Stimulated activated effector memory CD8-positive, alpha-beta T cell treated with anti-CD3 and anti-CD28 coated beads, Interleukin-12 subunit alpha, Interleukin-12 subunit beta, amount 100 ng/mL, for 72 hours (primary cell): ENCODE measurements around the gene GABBR1.

ENCODE experiments used
- ATAC-seq: fragments of 150-1000 bp; cut with Tn5 transposase; 2 replicates; pipeline ENCODE4 v1.10.0; 2021
- DNase-seq, 2 donors: peaks; one replicate each; pipeline ENCODE4 v3.0.0; 2021 to 2022; ENCODE audit warnings: low spot score in 2 of 2
- H3K27ac Mint-ChIP-seq: one replicate; pipeline ENCODE4 v1.8.0; 2022; ENCODE audit warnings: mild to moderate bottlenecking, mixed read lengths
- H3K36me3 Mint-ChIP-seq: one replicate; pipeline ENCODE4 v1.8.0; 2022; ENCODE audit warnings: mild to moderate bottlenecking, mixed read lengths
- H3K4me1 Mint-ChIP-seq: one replicate; pipeline ENCODE4 v1.8.0; 2022; ENCODE audit warnings: mixed read lengths
- H3K4me3 Mint-ChIP-seq: one replicate; pipeline ENCODE4 v1.8.0; 2022; ENCODE audit warnings: mild to moderate bottlenecking, mixed read lengths
- H3K9me3 Mint-ChIP-seq: one replicate; pipeline ENCODE4 v1.8.0; 2022; ENCODE audit warnings: mixed read lengths

GABBR1 gene

DNA sequence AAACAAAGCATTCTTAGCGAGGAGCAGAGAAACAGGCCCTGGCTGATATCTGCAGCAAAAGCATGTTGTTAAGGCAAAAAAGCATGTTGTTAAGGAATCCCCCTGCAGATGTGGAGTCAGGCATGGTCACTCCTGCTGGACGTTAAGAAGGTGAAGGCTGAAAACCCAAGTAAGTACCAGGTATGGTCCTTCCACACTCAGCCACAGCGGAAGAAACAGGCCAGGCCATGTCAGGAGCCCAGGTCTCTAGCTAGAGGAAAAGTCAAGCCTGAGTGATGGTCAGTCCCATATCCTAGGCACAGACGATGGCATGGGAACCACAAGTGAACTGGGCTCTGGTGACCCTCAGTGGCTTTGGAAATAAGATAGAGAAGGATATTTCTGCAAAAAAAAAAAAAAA lies 112.8 kb downstream of the GABBR1 start:
- peaks cover 15% of the 10 kb centered on the region for H3K4me1 Mint-ChIP-seq
- DNase-seq, result no peak
- ATAC-seq, result no peak
- no peaks in the 10 kb centered on the region for H3K9me3 Mint-ChIP-seq
- no peak overlapping the region for H3K27ac Mint-ChIP-seq
- H3K4me3 Mint-ChIP-seq, result no peak overlapping the region
- H3K36me3 Mint-ChIP-seq, result no peaks in the 10 kb centered on the region

DNA sequence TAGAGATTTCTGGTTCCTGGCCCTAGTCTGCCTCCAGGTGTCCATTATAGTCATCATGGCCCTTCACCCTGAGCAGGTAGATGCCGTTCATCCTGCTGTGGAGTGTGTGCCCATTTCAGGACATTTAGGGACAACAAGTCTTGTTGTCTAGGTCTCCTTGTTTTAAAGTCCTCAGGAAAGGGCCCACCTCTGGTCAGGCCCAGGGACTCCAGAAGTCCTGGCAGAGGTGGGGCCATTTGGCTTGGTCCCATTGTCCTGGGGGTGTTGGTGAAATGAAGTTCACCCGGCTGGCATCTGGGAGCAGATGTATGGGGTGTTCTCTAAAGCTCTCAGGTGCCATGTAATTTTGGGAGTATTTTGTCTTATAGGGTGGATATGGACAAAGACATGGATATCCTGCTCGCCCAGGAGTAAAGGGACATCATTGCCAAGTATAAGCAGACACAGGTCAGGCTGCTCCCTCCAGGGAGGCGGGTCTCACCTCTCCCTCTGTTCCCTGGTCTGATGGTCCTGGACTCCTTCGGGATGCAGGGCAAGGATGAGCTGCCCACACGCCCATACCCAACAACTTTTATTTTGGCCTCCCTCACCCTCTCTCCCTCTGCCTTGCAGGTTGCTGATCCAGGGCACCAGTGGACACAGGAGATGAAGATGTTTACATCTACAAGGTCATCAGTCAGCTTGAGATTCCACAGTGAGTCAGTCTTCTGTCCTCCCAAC lies 113.5 kb downstream of the GABBR1 start:
- H3K9me3 Mint-ChIP-seq, result no peaks in the 10 kb centered on the region
- no peak for ATAC-seq
- no peak overlapping the region for H3K27ac Mint-ChIP-seq

DNA sequence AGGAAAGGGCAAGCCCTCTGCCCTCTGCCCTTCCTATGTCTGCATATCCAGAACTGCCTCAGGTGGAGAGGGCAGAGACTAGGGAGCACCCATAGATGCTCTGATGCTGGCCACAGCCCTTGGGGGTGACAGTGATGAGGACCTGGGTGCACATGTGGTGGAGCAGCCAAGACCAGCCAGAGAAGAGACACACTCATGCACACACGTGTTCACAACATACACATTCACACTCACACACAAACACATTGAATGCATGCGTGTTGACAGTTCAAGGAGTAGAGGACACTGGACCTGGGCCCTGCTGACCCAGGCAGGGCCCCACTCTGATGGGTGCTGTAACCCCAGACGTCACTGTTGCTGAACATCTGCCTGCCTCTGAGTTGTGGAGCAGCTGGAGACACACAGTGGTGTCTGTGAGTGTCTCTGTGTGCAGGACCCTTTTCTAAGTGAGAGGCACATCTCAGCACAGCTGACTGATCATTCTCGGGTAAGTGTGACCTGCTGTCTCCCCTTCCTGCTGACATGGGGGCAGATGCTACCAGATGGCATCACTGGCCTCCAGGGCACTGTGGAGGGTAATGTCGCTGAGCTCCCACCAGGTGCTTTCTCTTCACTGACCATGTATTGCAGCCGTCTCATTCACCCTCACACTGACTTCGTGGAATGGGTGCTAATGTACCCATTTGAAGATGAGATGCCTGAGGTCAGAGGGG lies 115.1 kb downstream of the GABBR1 start:
- no peak for DNase-seq
- no peaks in the 10 kb centered on the region for H3K36me3 Mint-ChIP-seq
- peaks cover 20% of the 10 kb centered on the region for H3K4me1 Mint-ChIP-seq
- H3K4me3 Mint-ChIP-seq, result no peak overlapping the region
- no peaks in the 10 kb centered on the region for H3K9me3 Mint-ChIP-seq
- H3K27ac Mint-ChIP-seq, result no peak overlapping the region
- no peak for ATAC-seq

More for the DNA sequence above, 113.5 kb downstream of the GABBR1 start:
- peaks cover 20% of the 10 kb centered on the region for H3K4me1 Mint-ChIP-seq
- H3K36me3 Mint-ChIP-seq, result no peaks in the 10 kb centered on the region
- H3K4me3 Mint-ChIP-seq, result no peak overlapping the region
- no peak for DNase-seq

DNA sequence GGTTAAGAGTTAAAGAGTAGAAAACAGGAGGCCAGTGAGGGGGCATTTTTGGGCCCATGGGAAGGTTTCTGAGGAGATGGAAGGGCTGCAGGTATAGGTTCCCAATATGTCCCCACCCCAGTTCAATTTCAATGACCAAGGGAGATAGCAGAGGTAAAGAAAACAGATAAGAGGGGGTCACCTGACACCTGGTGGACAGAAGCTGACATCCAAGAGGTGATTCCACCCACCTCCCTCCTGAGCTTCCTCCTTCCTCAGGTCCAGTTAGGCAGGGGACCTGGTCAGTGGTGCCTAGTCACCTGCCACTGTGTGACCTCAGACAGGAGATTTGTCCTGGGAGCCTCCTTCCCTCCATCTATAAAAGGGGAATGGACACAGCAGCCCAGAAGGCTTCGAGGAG lies 115.7 kb downstream of the GABBR1 start:
- ATAC-seq, result no peak
- Mint-ChIP-seq H3K27ac (no peak overlapping the region), H3K4me3 (no peak overlapping the region), H3K9me3 (no peaks in the 10 kb centered on the region), H3K4me1 (peaks cover 20% of the 10 kb centered on the region), H3K36me3 (no peaks in the 10 kb centered on the region)
- no peak for DNase-seq

DNA sequence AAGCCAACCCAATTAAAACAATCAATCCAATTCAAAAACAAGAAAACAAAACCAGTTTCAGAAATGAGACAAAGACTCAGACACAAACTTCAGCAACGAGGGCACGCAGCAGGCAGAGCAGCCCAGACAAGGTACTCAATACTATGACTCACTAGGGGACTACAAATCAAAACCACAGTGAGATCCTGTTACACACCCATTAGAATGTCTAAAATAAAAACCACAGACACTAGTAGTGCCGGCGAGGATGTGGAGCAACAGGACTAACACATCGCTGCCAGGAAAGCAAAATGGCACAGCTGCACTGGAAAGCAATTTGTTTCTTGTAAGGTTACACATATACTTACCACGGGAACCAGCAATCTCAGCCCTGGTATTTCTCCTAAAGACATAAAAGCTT lies 116.9 kb downstream of the GABBR1 start:
- no peak overlapping the region for H3K4me3 Mint-ChIP-seq
- H3K36me3 Mint-ChIP-seq, result no peaks in the 10 kb centered on the region
- no peaks in the 10 kb centered on the region for H3K9me3 Mint-ChIP-seq
- H3K4me1 Mint-ChIP-seq, result peaks cover 20% of the 10 kb centered on the region
- DNase-seq (no peak), ATAC-seq (peak; percentile 98)
- no peak overlapping the region for H3K27ac Mint-ChIP-seq

DNA sequence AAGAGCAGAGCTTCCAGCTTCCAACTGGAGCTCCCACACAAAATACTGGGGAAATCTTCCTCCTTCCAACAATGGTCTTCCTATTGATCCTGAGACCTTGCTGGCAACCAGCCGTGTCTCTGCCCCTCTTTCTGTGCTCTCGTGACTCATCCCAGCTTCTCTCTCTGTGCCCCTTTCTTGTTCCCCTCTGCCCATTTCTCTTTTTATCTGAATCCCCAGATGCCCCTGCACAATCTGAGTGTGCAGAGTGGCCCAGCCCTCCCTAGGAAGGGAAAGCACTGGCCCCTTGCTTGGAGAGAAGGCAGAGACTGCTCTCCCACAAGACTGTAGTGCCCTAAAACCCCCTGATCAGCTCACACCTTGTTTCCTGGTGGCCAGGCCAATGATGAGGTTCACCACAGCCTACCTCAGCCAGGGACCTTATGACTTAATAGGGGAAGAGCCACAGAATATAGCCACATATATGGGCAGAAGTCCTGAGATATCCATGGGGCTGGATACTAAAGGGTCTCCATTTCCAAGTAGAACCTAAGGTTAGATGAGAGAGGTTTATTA lies 122.2 kb downstream of the GABBR1 start:
- Mint-ChIP-seq H3K36me3 (no peaks in the 10 kb centered on the region), H3K4me1 (peaks cover 7% of the 10 kb centered on the region), H3K4me3 (no peak overlapping the region), H3K27ac (no peak overlapping the region), H3K9me3 (no peaks in the 10 kb centered on the region)
- no peak for ATAC-seq
- DNase-seq, result no peak

DNA sequence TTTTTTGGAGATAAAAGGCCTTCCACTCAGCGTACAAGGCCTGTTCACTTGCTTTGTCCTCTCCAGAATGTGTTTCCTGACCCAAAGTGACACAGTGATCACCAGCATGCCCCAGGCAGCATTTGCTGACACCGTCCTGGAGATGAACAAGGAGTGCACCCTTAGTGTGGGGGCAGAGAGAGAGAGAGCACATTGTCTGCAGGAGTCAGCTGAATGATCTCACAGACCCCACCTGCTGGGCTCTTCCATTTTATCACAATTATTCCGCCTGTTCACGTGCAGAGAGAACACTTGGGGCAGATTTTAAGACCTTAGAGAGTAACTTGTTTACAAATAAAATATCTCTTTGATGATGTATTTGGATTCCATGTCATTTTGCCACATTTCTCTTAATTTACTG lies 122.8 kb downstream of the GABBR1 start:
- no peak for ATAC-seq
- DNase-seq, result no peak
- Mint-ChIP-seq H3K4me1 (peaks cover 5% of the 10 kb centered on the region), H3K9me3 (no peaks in the 10 kb centered on the region), H3K27ac (no peak overlapping the region), H3K36me3 (no peaks in the 10 kb centered on the region), H3K4me3 (no peak overlapping the region)
